HG03280 (cell line): ENCODE data around the gene SGTA.

Source experiments
- ATAC-seq: cut with Tn5 transposase; IDR thresholded peaks from one replicate; pipeline ENCODE4 v1.9.1; 2021; ENCODE audit warnings: mild to moderate bottlenecking, moderate library complexity; ENCODE audit not compliant: unreplicated experiment

Gene SGTA

GRCh38 chr19:2774083-2774679 is 8.9 kb downstream of the SGTA start:
- ATAC-seq = no peak

- ATAC-seq = no peak
Measured at GRCh38 chr19:2771786-2772674, 11.0 kb downstream of the SGTA start.

- ATAC-seq = no peak
Measured at GRCh38 chr19:2770055-2771013, 12.7 kb downstream of the SGTA start.

- ATAC-seq = no peak
Measured at GRCh38 chr19:2769218-2769617, 13.9 kb downstream of the SGTA start.

- no peak for ATAC-seq
Measured at GRCh38 chr19:2768365-2769132, 14.5 kb downstream of the SGTA start.

- no peak for ATAC-seq
Measured at GRCh38 chr19:2767688-2768087, 15.4 kb downstream of the SGTA start.

- no peak for ATAC-seq
Measured at GRCh38 chr19:2766594-2767372, 16.3 kb downstream of the SGTA start.

GRCh38 chr19:2765376-2765775 is 17.7 kb downstream of the SGTA start:
- no peak for ATAC-seq

- no peak for ATAC-seq
Measured at GRCh38 chr19:2764945-2765344, 18.1 kb downstream of the SGTA start.

- ATAC-seq = no peak
Measured at GRCh38 chr19:2763687-2764086, 19.4 kb downstream of the SGTA start.

- no peak for ATAC-seq
Measured at GRCh38 chr19:2762783-2763496, 20.1 kb downstream of the SGTA start.

GRCh38 chr19:2761876-2762782 is 20.9 kb downstream of the SGTA start:
- ATAC-seq = no peak

GRCh38 chr19:2761309-2761677 is 21.8 kb downstream of the SGTA start:
- no peak for ATAC-seq

- no peak for ATAC-seq
Measured at GRCh38 chr19:2759965-2760364, 23.1 kb downstream of the SGTA start.

- no peak for ATAC-seq
Measured at GRCh38 chr19:2759362-2759761, 23.7 kb downstream of the SGTA start.

- ATAC-seq = no peak
Measured at GRCh38 chr19:2758601-2759313, 24.3 kb downstream of the SGTA start.
